Endodermal cell (in vitro differentiated cells): ENCODE measurements around the gene UBL7. TPM values are rescaled to one million over a fixed set of nuclear protein-coding genes. Genes with fewer than 3 reads are reported as not detected.

Experiments
- DNase-seq: peaks from one replicate; pipeline ENCODE4 v3.0.0-alpha.2; 2017
- H3K27ac ChIP-seq: 2 replicates; pipeline ENCODE4 v1.5.1; 2013; ENCODE audit warnings: mild to moderate bottlenecking, low read depth, low read length, moderate library complexity
- H3K27me3 ChIP-seq: 2 replicates; pipeline ENCODE4 v1.6.1; 2013; ENCODE audit warnings: mild to moderate bottlenecking, low read length, moderate library complexity; ENCODE audit not compliant: insufficient read depth, control insufficient read depth, poor library complexity, severe bottlenecking
- H3K36me3 ChIP-seq: 2 replicates; pipeline ENCODE4 v1.7.0; 2013; ENCODE audit warnings: mild to moderate bottlenecking, low read length, moderate library complexity; ENCODE audit not compliant: control insufficient read depth, insufficient read depth
- H3K4me1 ChIP-seq: one replicate; pipeline ENCODE4 v1.7.0; 2013; ENCODE audit warnings: low read length; ENCODE audit not compliant: control insufficient read depth, insufficient read depth
- H3K4me3 ChIP-seq: 2 replicates; pipeline ENCODE4 v1.5.1; 2013; ENCODE audit warnings: mild to moderate bottlenecking, low read length, moderate library complexity
- H3K9ac ChIP-seq: 2 replicates; pipeline ENCODE4 v1.6.1; 2013; ENCODE audit warnings: mild to moderate bottlenecking, low read length, moderate library complexity; ENCODE audit not compliant: poor library complexity, severe bottlenecking; ENCODE audit errors: extremely low read depth
- H3K9me3 ChIP-seq: 2 replicates; pipeline ENCODE4 v1.6.1; 2013; ENCODE audit warnings: mild to moderate bottlenecking, low read length, moderate library complexity; ENCODE audit not compliant: control insufficient read depth
- H3K27ac Mint-ChIP-seq: 2 replicates; pipeline ENCODE4 v1.8.0; 2020; ENCODE audit warnings: mixed read lengths
- H3K27me3 Mint-ChIP-seq: 2 replicates; pipeline ENCODE4 v1.8.0; 2021; ENCODE audit warnings: mild to moderate bottlenecking, mixed read lengths; ENCODE audit not compliant: insufficient read depth
- H3K36me3 Mint-ChIP-seq: 2 replicates; pipeline ENCODE4 v1.8.0; 2020; ENCODE audit warnings: low read depth, mixed read lengths
- H3K4me1 Mint-ChIP-seq: 2 replicates; pipeline ENCODE4 v1.8.0; 2020; ENCODE audit warnings: mixed read lengths
- H3K4me3 Mint-ChIP-seq: 2 replicates; pipeline ENCODE4 v1.8.0; 2020; ENCODE audit warnings: mild to moderate bottlenecking, moderate library complexity, mixed read lengths
- H3K9me3 Mint-ChIP-seq: 2 replicates; pipeline ENCODE4 v1.8.0; 2020; ENCODE audit warnings: mild to moderate bottlenecking, mixed read lengths
- CTCF ChIP-seq: fragments of 200-600 bp; sonication (generic); conservative IDR thresholded peaks from 2 replicates; pipeline ENCODE4 v1.5.0; 2021; ENCODE audit warnings: antibody characterized with exemption, mild to moderate bottlenecking
- WGBS, 2 experiments: methylation state at CpG; one replicate each; pipeline versions ENCODE4 v1.1.5 to v1.1.7; 2013; ENCODE audit warnings: missing lambda C conversion rate in 2 of 2, mixed read lengths in 1 of 2; ENCODE audit not compliant: insufficient coverage in 1 of 2, insufficient read length in 1 of 2; 5-methylcytosine and 5-hydroxymethylcytosine counted together
- total RNA-seq, 2 donors: library from RNA; stranded (reverse); fragmentation: NEBNext Ultra II Directional in 1 of 2; extraction: Animal tissue kit (Norgen Biotek cat#: 25700) in 1 of 2; gene quantifications; 2 replicates in 1 of 2; 3 replicates in 1 of 2; pipeline ENCODE4 v1.2.1, GENCODE V29; 2021

Gene UBL7
- total RNA-seq, 2 donors from 2014 or later: 38.5 to 52.6 TPM

- no peaks in the 10 kb centered on the region for H3K4me1 ChIP-seq
- H3K9me3 ChIP-seq: no peaks in the 10 kb centered on the region
- Mint-ChIP-seq H3K27ac (no peak overlapping the region), H3K27me3 (no peaks in the 10 kb centered on the region), H3K4me1 (peaks cover 3% of the 10 kb centered on the region), H3K4me3 (no peak overlapping the region), H3K36me3 (peaks cover 7% of the 10 kb centered on the region), H3K9me3 (no peaks in the 10 kb centered on the region)
- no peaks in the 10 kb centered on the region for H3K27me3 ChIP-seq
- no peak for TF ChIP-seq CTCF
- H3K4me3 ChIP-seq: no peak overlapping the region
- H3K36me3 ChIP-seq: no peaks in the 10 kb centered on the region
- H3K27ac ChIP-seq: no peak overlapping the region
- WGBS, 2 experiments: 80 to 92% methylated on average over 1 to 2 of the region's 2 CpGs
- no peak for DNase-seq
- no peak overlapping the region for H3K9ac ChIP-seq
These were observed 36.6 kb upstream of the UBL7 start for GRCh38 chr15:74497584-74497983.

- Histone ChIP-seq H3K36me3 (no peaks in the 10 kb centered on the region), H3K4me1 (no peaks in the 10 kb centered on the region), H3K27ac (no peak overlapping the region), H3K9me3 (no peaks in the 10 kb centered on the region), H3K9ac (no peak overlapping the region), H3K4me3 (no peak overlapping the region), H3K27me3 (no peaks in the 10 kb centered on the region)
- Mint-ChIP-seq H3K27ac (no peak overlapping the region), H3K4me1 (peaks cover 3% of the 10 kb centered on the region), H3K36me3 (peaks cover 10% of the 10 kb centered on the region), H3K4me3 (no peak overlapping the region), H3K9me3 (no peaks in the 10 kb centered on the region), H3K27me3 (no peaks in the 10 kb centered on the region)
- WGBS, 2 experiments: 91 to 100% methylated on average over 2 to 3 of the region's 3 CpGs
- no peak for TF ChIP-seq CTCF
- no peak for DNase-seq
These were observed 35.7 kb upstream of the UBL7 start for GRCh38 chr15:74496648-74497047.

GRCh38 chr15:74490339-74490689 is 29.4 kb upstream of the UBL7 start:
- TF ChIP-seq CTCF: no peak
- no peaks in the 10 kb centered on the region for H3K27me3 Mint-ChIP-seq

More at GRCh38 chr15:74490339-74490689, 29.4 kb upstream of the UBL7 start:
- Mint-ChIP-seq H3K36me3 (peaks cover 12% of the 10 kb centered on the region), H3K4me3 (no peak overlapping the region), H3K9me3 (no peaks in the 10 kb centered on the region), H3K4me1 (peaks cover 4% of the 10 kb centered on the region), H3K27ac (peak overlapping the region; percentile 88)
- Histone ChIP-seq H3K36me3 (no peaks in the 10 kb centered on the region), H3K27ac (no peak overlapping the region), H3K4me1 (no peaks in the 10 kb centered on the region), H3K9me3 (no peaks in the 10 kb centered on the region), H3K27me3 (no peaks in the 10 kb centered on the region), H3K9ac (no peak overlapping the region), H3K4me3 (no peak overlapping the region)
- WGBS, 2 experiments: no CpG with 5 or more reads among the region's 1 CpG
- no peak for DNase-seq
